ENCODE results near the gene BICC1. TPM values are rescaled to one million over a fixed set of nuclear protein-coding genes. Genes with fewer than 3 reads are reported as not detected.

The BICC1 gene
- total and polyA plus RNA-seq, 2 donors (not counting 1 experiment from before 2014, with no cell fraction given), result 22.6 to 64.7 TPM

DNA sequence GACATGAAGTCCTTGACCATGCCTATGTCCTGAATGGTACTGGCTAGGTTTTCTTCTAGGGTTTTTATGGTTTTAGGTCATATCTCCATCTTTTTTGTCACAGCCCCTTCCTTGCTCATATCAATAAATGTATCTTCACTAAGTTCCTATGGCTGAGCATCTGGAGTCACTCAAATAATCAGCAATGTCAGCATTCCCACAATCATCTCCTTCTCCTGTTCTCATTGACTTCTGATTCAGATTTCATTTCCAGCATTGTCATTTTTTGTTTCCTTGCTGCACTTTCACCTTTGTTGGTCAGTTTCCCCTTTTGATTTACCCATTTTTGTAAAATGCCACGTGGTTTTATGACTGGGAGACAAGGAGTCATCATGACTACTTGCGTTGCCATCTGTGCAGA lies 181.2 kb downstream of the BICC1 start:
- H3K27me3 ChIP-seq (ENCODE audit: control insufficient read depth, insufficient read depth, low read length), result no peaks in the 10 kb centered on the region
- no peak overlapping the region for H3K4me3 ChIP-seq (replicated peaks in 1 of 4; ENCODE audit: control extremely low read depth in 1 of 4, insufficient read depth in 1 of 4, low read depth in 3 of 4, low read length in 4 of 4)
- DNase-seq (ENCODE audit: low read depth in 2 of 2), result no peak
- H3K27ac ChIP-seq (ENCODE audit: insufficient read depth, low read length), result no peak overlapping the region
- no peaks in the 10 kb centered on the region for H3K79me2 ChIP-seq (ENCODE audit: control insufficient read depth, insufficient read depth, low read length)
- H3K4me2 ChIP-seq (ENCODE audit: extremely low read depth, insufficient read depth, low read length), result no peak overlapping the region
- no peak overlapping the region for H2AFZ ChIP-seq (ENCODE audit: low read length)
- H3K9me3 ChIP-seq (ENCODE audit: control insufficient read depth, insufficient read depth, low read depth, low read length), result no peaks in the 10 kb centered on the region
- H3K9ac ChIP-seq (ENCODE audit: insufficient read depth, low read length), result no peak overlapping the region
- no peak for TF ChIP-seq EZH2 (IDR thresholded peaks at IDR 0.05; ENCODE audit: low read length, missing control alignments)
- TF ChIP-seq, protein P1, sequence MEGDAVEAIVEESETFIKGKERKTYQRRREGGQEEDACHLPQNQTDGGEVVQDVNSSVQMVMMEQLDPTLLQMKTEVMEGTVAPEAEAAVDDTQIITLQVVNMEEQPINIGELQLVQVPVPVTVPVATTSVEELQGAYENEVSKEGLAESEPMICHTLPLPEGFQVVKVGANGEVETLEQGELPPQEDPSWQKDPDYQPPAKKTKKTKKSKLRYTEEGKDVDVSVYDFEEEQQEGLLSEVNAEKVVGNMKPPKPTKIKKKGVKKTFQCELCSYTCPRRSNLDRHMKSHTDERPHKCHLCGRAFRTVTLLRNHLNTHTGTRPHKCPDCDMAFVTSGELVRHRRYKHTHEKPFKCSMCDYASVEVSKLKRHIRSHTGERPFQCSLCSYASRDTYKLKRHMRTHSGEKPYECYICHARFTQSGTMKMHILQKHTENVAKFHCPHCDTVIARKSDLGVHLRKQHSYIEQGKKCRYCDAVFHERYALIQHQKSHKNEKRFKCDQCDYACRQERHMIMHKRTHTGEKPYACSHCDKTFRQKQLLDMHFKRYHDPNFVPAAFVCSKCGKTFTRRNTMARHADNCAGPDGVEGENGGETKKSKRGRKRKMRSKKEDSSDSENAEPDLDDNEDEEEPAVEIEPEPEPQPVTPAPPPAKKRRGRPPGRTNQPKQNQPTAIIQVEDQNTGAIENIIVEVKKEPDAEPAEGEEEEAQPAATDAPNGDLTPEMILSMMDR (conservative IDR thresholded peaks at IDR 0.05 in 1 of 2, IDR thresholded peaks at IDR 0.05 in 1 of 2; ENCODE audit: low read depth in 1 of 2, low read length in 2 of 2), result no peak
- no peaks in the 10 kb centered on the region for H3K36me3 ChIP-seq (ENCODE audit: control insufficient read depth, insufficient read depth, low read length)
- no peaks in the 10 kb centered on the region for H4K20me1 ChIP-seq (ENCODE audit: control insufficient read depth, extremely low read depth, insufficient read depth, low read length)
- no peaks in the 10 kb centered on the region for H3K4me1 ChIP-seq (ENCODE audit: control insufficient read depth, extremely low read depth, insufficient read depth, low read length)

GRCh38 chr10:58695022-58695421 lies 182.3 kb downstream of the BICC1 start:
- H3K4me2 ChIP-seq (ENCODE audit: extremely low read depth, insufficient read depth, low read length), result no peak overlapping the region
- no peaks in the 10 kb centered on the region for H3K79me2 ChIP-seq (ENCODE audit: control insufficient read depth, insufficient read depth, low read length)
- H3K4me1 ChIP-seq (ENCODE audit: control insufficient read depth, extremely low read depth, insufficient read depth, low read length), result no peaks in the 10 kb centered on the region
- no peak overlapping the region for H3K27ac ChIP-seq (ENCODE audit: insufficient read depth, low read length)
- no peak overlapping the region for H3K4me3 ChIP-seq (replicated peaks in 1 of 4; ENCODE audit: control extremely low read depth in 1 of 4, insufficient read depth in 1 of 4, low read depth in 3 of 4, low read length in 4 of 4)
- H3K27me3 ChIP-seq (ENCODE audit: control insufficient read depth, insufficient read depth, low read length), result no peaks in the 10 kb centered on the region
- H3K9ac ChIP-seq (ENCODE audit: insufficient read depth, low read length), result no peak overlapping the region
- H2AFZ ChIP-seq (ENCODE audit: low read length), result no peak overlapping the region
- TF ChIP-seq, protein P1 (conservative IDR thresholded peaks at IDR 0.05 in 1 of 2, IDR thresholded peaks at IDR 0.05 in 1 of 2; ENCODE audit: low read depth in 1 of 2, low read length in 2 of 2), result no peak
- TF ChIP-seq EZH2 (IDR thresholded peaks at IDR 0.05; ENCODE audit: low read length, missing control alignments), result no peak
- H3K36me3 ChIP-seq (ENCODE audit: control insufficient read depth, insufficient read depth, low read length), result no peaks in the 10 kb centered on the region
- DNase-seq (ENCODE audit: low read depth in 2 of 2), result peak in 1 of 2 donors; percentile 51
- H3K9me3 ChIP-seq (ENCODE audit: control insufficient read depth, insufficient read depth, low read depth, low read length), result no peaks in the 10 kb centered on the region
- H4K20me1 ChIP-seq (ENCODE audit: control insufficient read depth, extremely low read depth, insufficient read depth, low read length), result no peaks in the 10 kb centered on the region

GRCh38 chr10:58696736-58697135 lies 184.1 kb downstream of the BICC1 start:
- no peak overlapping the region for H3K9ac ChIP-seq (ENCODE audit: insufficient read depth, low read length)
- no peaks in the 10 kb centered on the region for H3K79me2 ChIP-seq (ENCODE audit: control insufficient read depth, insufficient read depth, low read length)
- H3K27ac ChIP-seq (ENCODE audit: insufficient read depth, low read length), result no peak overlapping the region
- H3K4me1 ChIP-seq (ENCODE audit: control insufficient read depth, extremely low read depth, insufficient read depth, low read length), result peaks cover 4% of the 10 kb centered on the region
- H3K4me3 ChIP-seq (replicated peaks in 1 of 4; ENCODE audit: control extremely low read depth in 1 of 4, insufficient read depth in 1 of 4, low read depth in 3 of 4, low read length in 4 of 4), result no peak overlapping the region
- no peaks in the 10 kb centered on the region for H3K36me3 ChIP-seq (ENCODE audit: control insufficient read depth, insufficient read depth, low read length)
- TF ChIP-seq, protein P1 (conservative IDR thresholded peaks at IDR 0.05 in 1 of 2, IDR thresholded peaks at IDR 0.05 in 1 of 2; ENCODE audit: low read depth in 1 of 2, low read length in 2 of 2), result no peak
- no peak for TF ChIP-seq EZH2 (IDR thresholded peaks at IDR 0.05; ENCODE audit: low read length, missing control alignments)
- no peaks in the 10 kb centered on the region for H3K9me3 ChIP-seq (ENCODE audit: control insufficient read depth, insufficient read depth, low read depth, low read length)
- H3K27me3 ChIP-seq (ENCODE audit: control insufficient read depth, insufficient read depth, low read length), result no peaks in the 10 kb centered on the region
- H2AFZ ChIP-seq (ENCODE audit: low read length), result no peak overlapping the region
- peak in 1 of 2 donors; percentile 59 for DNase-seq (ENCODE audit: low read depth in 2 of 2)
- H4K20me1 ChIP-seq (ENCODE audit: control insufficient read depth, extremely low read depth, insufficient read depth, low read length), result no peaks in the 10 kb centered on the region
- no peak overlapping the region for H3K4me2 ChIP-seq (ENCODE audit: extremely low read depth, insufficient read depth, low read length)
